Gastroesophageal sphincter (tissue), 3 donors: ENCODE results near the gene STEAP4.

Source experiments
- CTCF ChIP-seq, 4 experiments: fragments of 200-600 bp in 2 of 4; fragments of 450-650 bp in 2 of 4; sonication (generic) in 1 of 4; IDR thresholded peaks; one replicate each; pipeline ENCODE4 v1.5.1; 2017 to 2019; ENCODE audit warnings: antibody characterized with exemption in 4 of 4, mild to moderate bottlenecking in 2 of 4, moderate library complexity in 2 of 4
- EP300 ChIP-seq: sonication (generic); formaldehyde crosslinking; IDR thresholded peaks from one replicate; pipeline ENCODE4 v1.6.1; 2017; ENCODE audit warnings: antibody characterized with exemption, mild to moderate bottlenecking
- POLR2A ChIP-seq, 2 donors: fragments of 450-650 bp; IDR thresholded peaks; one replicate each; pipeline ENCODE4 v1.6.1; 2017; ENCODE audit warnings: antibody characterized with exemption in 2 of 2, mild to moderate bottlenecking in 2 of 2, moderate library complexity in 1 of 2

GRCh38 chr7:88317422-88317821 is 10.7 kb upstream of the STEAP4 start:
- TF ChIP-seq CTCF (IDR thresholded peaks at IDR 0.05) = no peak
- no peak for TF ChIP-seq POLR2A (IDR thresholded peaks at IDR 0.05)
- TF ChIP-seq EP300 = no peak
